ENCODE measurements around the gene CACNA2D2.

GRCh38 chr3:50415061-50415460, 88.4 kb downstream of the CACNA2D2 start:
- TF ChIP-seq CTCF (IDR thresholded peaks at IDR 0.05; ENCODE audit: low read depth, low read length, missing input control) (no peak), RXRA (IDR thresholded peaks at IDR 0.05) (no peak), EGR1 (IDR thresholded peaks at IDR 0.05; ENCODE audit: low read depth in 2 of 2) (no peak), REST (IDR thresholded peaks at IDR 0.05) (no peak), MAX (IDR thresholded peaks at IDR 0.05) (no peak), YY1 (IDR thresholded peaks at IDR 0.05) (no peak), JUND (IDR thresholded peaks at IDR 0.05) (no peak), TAF1 (conservative IDR thresholded peaks at IDR 0.05) (no peak), SP1 (IDR thresholded peaks at IDR 0.05) (no peak), RAD21 (IDR thresholded peaks at IDR 0.05) (no peak), FOXA1 (IDR thresholded peaks at IDR 0.05) (no peak)

All from liver (tissue), 3 donors.